AG08396 (cell line): ENCODE results near the gene APC2.
A peak's percentile ranks its signal among the peaks of the same experiment; 100 is the strongest.

ENCODE experiments used
- DNase-seq: peaks from one replicate; pipeline ENCODE4 v3.0.0; 2012; ENCODE audit warnings: low spot score, mixed read lengths

Gene APC2, protein sequence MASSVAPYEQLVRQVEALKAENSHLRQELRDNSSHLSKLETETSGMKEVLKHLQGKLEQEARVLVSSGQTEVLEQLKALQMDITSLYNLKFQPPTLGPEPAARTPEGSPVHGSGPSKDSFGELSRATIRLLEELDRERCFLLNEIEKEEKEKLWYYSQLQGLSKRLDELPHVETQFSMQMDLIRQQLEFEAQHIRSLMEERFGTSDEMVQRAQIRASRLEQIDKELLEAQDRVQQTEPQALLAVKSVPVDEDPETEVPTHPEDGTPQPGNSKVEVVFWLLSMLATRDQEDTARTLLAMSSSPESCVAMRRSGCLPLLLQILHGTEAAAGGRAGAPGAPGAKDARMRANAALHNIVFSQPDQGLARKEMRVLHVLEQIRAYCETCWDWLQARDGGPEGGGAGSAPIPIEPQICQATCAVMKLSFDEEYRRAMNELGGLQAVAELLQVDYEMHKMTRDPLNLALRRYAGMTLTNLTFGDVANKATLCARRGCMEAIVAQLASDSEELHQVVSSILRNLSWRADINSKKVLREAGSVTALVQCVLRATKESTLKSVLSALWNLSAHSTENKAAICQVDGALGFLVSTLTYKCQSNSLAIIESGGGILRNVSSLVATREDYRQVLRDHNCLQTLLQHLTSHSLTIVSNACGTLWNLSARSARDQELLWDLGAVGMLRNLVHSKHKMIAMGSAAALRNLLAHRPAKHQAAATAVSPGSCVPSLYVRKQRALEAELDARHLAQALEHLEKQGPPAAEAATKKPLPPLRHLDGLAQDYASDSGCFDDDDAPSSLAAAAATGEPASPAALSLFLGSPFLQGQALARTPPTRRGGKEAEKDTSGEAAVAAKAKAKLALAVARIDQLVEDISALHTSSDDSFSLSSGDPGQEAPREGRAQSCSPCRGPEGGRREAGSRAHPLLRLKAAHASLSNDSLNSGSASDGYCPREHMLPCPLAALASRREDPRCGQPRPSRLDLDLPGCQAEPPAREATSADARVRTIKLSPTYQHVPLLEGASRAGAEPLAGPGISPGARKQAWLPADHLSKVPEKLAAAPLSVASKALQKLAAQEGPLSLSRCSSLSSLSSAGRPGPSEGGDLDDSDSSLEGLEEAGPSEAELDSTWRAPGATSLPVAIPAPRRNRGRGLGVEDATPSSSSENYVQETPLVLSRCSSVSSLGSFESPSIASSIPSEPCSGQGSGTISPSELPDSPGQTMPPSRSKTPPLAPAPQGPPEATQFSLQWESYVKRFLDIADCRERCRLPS (N-terminal part only)

GRCh38 chr19:1449467-1450442 is at the start of gene APC2:
Gene APC2, plus strand, starts transcription at chr19:1450121. Its CDS starts 2,881 bp downstream, at chr19:1453002.
- peak; percentile 95 for DNase-seq

GRCh38 chr19:1400281-1401137 is 49.4 kb upstream of the APC2 start:
- DNase-seq, result peak; percentile 73

DNA sequence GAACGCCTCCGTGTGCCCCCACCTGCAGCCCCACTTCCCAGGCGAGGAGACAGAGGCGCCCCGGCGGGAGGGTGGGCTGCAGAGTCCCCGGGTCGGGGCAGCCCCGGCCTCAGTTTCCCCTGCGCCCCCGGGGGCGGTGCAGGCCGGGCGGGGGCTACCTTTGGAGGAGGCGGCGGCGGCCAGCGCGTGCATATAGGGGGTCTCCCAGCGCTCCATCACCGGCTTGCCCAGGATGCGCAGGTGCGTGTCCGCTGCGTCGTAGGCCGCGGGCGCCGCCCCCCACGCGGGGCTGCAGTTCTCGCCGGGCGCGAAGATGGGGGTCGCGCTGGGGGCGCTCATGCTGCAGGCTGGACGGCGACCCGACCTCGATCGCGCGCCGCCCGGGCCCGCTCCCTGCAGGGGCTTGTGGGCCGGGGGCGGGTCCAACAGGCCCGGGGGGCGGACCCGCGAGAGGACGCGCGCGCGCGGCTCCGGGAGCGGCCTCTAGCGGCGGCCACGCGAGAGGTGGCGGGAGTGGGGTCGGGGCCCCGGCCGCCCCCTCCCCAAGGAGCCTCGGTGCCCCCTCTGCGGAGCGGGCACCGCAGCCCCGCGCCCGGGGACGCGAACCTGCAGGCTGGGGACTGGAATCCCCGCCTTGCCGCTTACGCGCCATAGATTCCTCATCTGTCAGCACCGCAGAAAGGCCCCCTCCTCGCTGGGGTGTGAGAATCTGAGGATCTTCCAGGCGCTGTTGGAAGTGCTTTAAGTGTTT is 48.6 kb upstream of the APC2 start, which contains the start of gene GAMT:
Gene GAMT (minus strand): TSS at position 405 of the 751 bp plus-strand sequence. CDS start 66 bp downstream, at position 339.
- peak; percentile 88 for DNase-seq

- DNase-seq, result no peak
Observed at GRCh38 chr19:1401889-1402217, 48.1 kb upstream of the APC2 start.

GRCh38 chr19:1402411-1403070 is 47.4 kb upstream of the APC2 start:
- DNase-seq, result no peak

- DNase-seq, result peak; percentile 98
Observed at GRCh38 chr19:1406774-1407527, 43.0 kb upstream of the APC2 start.

- DNase-seq, result no peak
Observed at GRCh38 chr19:1407528-1408299, 42.2 kb upstream of the APC2 start, which contains the start of gene DAZAP1. Gene DAZAP1, plus strand, starts transcription at chr19:1407586. Its CDS starts 188 bp downstream, at chr19:1407774.

DNA sequence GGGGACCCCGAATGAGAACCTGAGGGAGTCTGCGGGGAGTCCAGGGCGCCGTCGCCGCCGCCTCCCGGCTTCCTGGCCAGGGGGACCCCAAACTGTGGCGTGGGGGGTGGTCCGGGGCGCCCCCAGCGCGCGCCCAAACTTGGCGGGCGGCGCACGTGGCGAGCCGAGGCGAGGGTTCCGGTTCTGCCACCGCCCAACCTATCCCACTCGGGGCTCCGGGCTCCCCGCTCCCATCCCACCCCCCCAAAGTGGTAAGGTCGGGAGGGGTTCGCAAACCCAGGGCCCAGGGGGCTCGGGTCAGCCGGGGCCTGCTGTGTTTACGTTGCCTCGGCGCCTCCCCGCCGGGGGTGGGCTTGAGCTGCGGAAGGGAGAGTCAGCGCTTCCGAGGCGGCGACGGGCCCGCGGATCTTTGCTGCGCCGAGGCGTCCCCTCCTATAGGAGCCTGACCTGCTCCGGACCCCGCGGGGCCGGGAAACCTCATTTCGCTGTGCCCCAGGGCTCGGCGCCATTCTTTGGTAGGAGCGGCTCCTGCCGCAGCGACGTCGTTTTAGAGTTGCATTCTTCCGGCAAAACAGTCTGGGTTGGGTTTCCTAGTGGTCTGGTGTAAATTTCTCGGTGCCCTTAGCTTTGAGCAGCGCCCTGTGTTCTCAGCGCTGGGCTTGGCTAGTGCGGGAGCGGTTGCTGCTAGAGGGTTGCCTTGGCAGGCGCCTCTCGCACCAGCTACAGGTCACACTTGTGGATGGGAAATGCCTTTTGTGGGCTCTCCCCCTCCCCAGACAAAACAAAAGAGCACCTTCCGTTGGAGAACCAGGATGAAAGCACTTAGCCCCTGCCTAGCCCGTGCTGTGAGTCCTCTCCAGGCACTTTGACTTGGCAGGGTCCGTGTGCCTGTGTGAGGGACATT is 41.4 kb upstream of the APC2 start:
- DNase-seq, result peak; percentile 55

GRCh38 chr19:1409204-1410005 is 40.5 kb upstream of the APC2 start:
- DNase-seq, result no peak

- no peak for DNase-seq
Observed at GRCh38 chr19:1410136-1410786, 39.7 kb upstream of the APC2 start.

GRCh38 chr19:1410789-1411188 is 39.1 kb upstream of the APC2 start:
- no peak for DNase-seq

GRCh38 chr19:1411255-1412191 is 38.4 kb upstream of the APC2 start:
- DNase-seq, result peak; percentile 82

GRCh38 chr19:1412323-1412923 is 37.5 kb upstream of the APC2 start:
- DNase-seq, result no peak
